ENCODE data around the gene CDC42BPG.
"Not testable (repeated sequence)": the region's sequence is repeated elsewhere in the genome, so short reads cannot be mapped to it uniquely, and the experiment has no call there.

GRCh38 chr11:64845776-64846129 is 1.3 kb upstream of the CDC42BPG start:
- not testable (repeated sequence) for TF ChIP-seq CTCF (conservative IDR thresholded peaks at IDR 0.05 in 1 of 2, IDR thresholded peaks at IDR 0.05 in 1 of 2; ENCODE audit: extremely low read depth in 1 of 2, insufficient read depth in 1 of 2, low read depth in 1 of 2, low read length in 2 of 2); EZH2 (IDR thresholded peaks at IDR 0.05; ENCODE audit: borderline replicate concordance, low read length)
